Loucy (cell line): ENCODE measurements around the gene FURIN.

ENCODE experiments used
- EZH2phosphoT487 ChIP-seq: fragments of 200-600 bp; IDR thresholded peaks from 2 replicates; pipeline ENCODE4 v1.6.1; 2018; ENCODE audit warnings: antibody characterized with exemption, mild to moderate bottlenecking, moderate library complexity, borderline replicate concordance
- TF ChIP-seq, protein P1 (sequence below): fragments of 200-600 bp; sonication (generic); conservative IDR thresholded peaks from 2 replicates; pipeline ENCODE4 v1.5.1; 2014; ENCODE audit warnings: mild to moderate bottlenecking, antibody characterized with exemption, low read length

DNA sequence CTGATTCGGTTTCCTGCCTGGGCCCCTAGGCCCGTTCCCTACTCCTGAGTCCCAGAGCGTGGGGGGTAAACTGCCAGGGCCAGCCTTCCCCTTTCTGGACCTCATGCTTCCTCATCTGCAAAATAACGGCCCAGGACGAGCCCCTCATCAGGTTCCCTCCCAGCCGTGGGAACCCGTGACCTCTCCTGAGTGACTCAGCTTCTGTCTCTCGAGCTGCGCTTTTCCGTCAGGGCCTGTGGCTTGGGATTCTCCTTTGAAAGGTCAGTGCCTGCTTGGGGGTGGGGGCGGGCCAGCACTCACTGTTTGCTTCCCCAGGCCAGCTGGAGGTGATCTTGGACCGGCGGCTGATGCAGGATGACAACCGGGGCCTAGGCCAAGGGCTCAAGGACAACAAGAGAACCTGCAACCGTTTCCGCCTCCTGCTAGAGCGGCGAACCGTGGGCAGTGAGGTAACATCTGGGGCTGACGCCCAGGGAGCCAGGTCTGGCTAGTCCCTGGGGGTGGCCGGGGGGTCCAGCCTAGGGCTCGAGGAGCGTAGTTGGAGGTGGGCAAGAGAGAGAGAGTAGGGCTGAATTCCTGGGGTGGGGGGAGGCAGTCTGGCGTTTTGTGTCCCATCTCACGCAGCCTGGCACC lies 47.5 kb downstream of the FURIN start:
- TF ChIP-seq, protein P1, sequence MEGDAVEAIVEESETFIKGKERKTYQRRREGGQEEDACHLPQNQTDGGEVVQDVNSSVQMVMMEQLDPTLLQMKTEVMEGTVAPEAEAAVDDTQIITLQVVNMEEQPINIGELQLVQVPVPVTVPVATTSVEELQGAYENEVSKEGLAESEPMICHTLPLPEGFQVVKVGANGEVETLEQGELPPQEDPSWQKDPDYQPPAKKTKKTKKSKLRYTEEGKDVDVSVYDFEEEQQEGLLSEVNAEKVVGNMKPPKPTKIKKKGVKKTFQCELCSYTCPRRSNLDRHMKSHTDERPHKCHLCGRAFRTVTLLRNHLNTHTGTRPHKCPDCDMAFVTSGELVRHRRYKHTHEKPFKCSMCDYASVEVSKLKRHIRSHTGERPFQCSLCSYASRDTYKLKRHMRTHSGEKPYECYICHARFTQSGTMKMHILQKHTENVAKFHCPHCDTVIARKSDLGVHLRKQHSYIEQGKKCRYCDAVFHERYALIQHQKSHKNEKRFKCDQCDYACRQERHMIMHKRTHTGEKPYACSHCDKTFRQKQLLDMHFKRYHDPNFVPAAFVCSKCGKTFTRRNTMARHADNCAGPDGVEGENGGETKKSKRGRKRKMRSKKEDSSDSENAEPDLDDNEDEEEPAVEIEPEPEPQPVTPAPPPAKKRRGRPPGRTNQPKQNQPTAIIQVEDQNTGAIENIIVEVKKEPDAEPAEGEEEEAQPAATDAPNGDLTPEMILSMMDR, result no peak
- no peak for TF ChIP-seq EZH2phosphoT487
